EH (cell line): ENCODE measurements around the gene NISCH.

Source experiments
- DNase-seq: peaks from one replicate; pipeline ENCODE4 v3.0.0-alpha.2; 2015; ENCODE audit warnings: low read depth

NISCH gene

GRCh38 chr3:52447512-52448355 lies 7.7 kb upstream of the NISCH start:
- DNase-seq: no peak

- DNase-seq: no peak
Measured at GRCh38 chr3:52450489-52451236, 4.7 kb upstream of the NISCH start.

- DNase-seq: no peak
Measured at GRCh38 chr3:52451237-52452083, 3.9 kb upstream of the NISCH start.

GRCh38 chr3:52452126-52452525 lies 3.3 kb upstream of the NISCH start:
- no peak for DNase-seq

GRCh38 chr3:52452570-52453221 lies 2.7 kb upstream of the NISCH start:
- DNase-seq: no peak

GRCh38 chr3:52453496-52454249 lies 1.7 kb upstream of the NISCH start, which contains the start of gene TNNC1:
TSS of gene TNNC1 (minus strand) at chr3:52454041. CDS start at chr3:52454015, 26 bp downstream.
- no peak for DNase-seq

- DNase-seq: no peak
Measured at GRCh38 chr3:52454250-52454937, 1.0 kb upstream of the NISCH start.

- no peak for DNase-seq
Measured at GRCh38 chr3:52454938-52455282, 494 bp upstream of the NISCH start.

GRCh38 chr3:52456169-52456799 lies 880 bp downstream of the NISCH start:
- peak; percentile 60 for DNase-seq

- no peak for DNase-seq
Measured at GRCh38 chr3:52456800-52457183, 1.4 kb downstream of the NISCH start.

GRCh38 chr3:52458031-52458760 lies 2.8 kb downstream of the NISCH start:
- DNase-seq: no peak

GRCh38 chr3:52458770-52459545 lies 3.6 kb downstream of the NISCH start:
- no peak for DNase-seq

GRCh38 chr3:52461874-52462273 lies 6.5 kb downstream of the NISCH start:
- no peak for DNase-seq

- no peak for DNase-seq
Measured at GRCh38 chr3:52463416-52463815, 8.0 kb downstream of the NISCH start.

- DNase-seq: peak; percentile 60
Measured at GRCh38 chr3:52468336-52468735, 12.9 kb downstream of the NISCH start.

- DNase-seq: no peak
Measured at GRCh38 chr3:52469001-52469400, 13.6 kb downstream of the NISCH start.

GRCh38 chr3:52470920-52471319 lies 15.5 kb downstream of the NISCH start:
- no peak for DNase-seq
